Left cardiac atrium (tissue), 4 donors: ENCODE data around the gene B3GNT2. TPM values are rescaled to one million over a fixed set of nuclear protein-coding genes. Genes with fewer than 3 reads are reported as not detected.
"Not testable (repeated sequence)": the region's sequence is repeated elsewhere in the genome, so short reads cannot be mapped to it uniquely, and the experiment has no call there.

ENCODE experiments used
- ATAC-seq, 2 donors: fragments of 200-7000 bp; cut with Tn5 transposase; one replicate each; pipeline ENCODE4 v1.9.1; 2020; ENCODE audit warnings: mild to moderate bottlenecking in 2 of 2, moderate library complexity in 2 of 2
- DNase-seq: peaks from one replicate; pipeline ENCODE4 v3.0.0-alpha.2; 2020
- intact Hi-C, 2 donors: fragments of 100-400 bp; cut with DNase I; formaldehyde crosslinking; loops; one replicate each; pipeline versions ENCODE4 v1.14.1 to v1.15.1; 2022 to 2023
- microRNA-seq, 2 donors: library from miRNA; unstranded; fragments of <30 nt; microRNA quantifications; one replicate each; pipeline ENCODE4 v1.2.0, GENCODE V29; 2020
- total RNA-seq, 2 donors: library from RNA; stranded (reverse); fragmentation: NEBNext Ultra II Directional; extraction: Animal tissue kit (Norgen Biotek cat#: 25700); gene quantifications; one replicate each; pipeline ENCODE4 v1.2.1, GENCODE V29; 2021
- donor health status: DM: no; HTN: yes; CAD: no.
- donor health status: DM: no; HTN: yes; CAD: no; lungs with severe emphysema.
- donor health status: DM: yes; HTN: yes; CAD: no.
- donor health status: Dilated cardiomyopathy.

B3GNT2 gene
- total RNA-seq, 2 donors from 2014 or later = 13.4 to 13.8 TPM

DNA sequence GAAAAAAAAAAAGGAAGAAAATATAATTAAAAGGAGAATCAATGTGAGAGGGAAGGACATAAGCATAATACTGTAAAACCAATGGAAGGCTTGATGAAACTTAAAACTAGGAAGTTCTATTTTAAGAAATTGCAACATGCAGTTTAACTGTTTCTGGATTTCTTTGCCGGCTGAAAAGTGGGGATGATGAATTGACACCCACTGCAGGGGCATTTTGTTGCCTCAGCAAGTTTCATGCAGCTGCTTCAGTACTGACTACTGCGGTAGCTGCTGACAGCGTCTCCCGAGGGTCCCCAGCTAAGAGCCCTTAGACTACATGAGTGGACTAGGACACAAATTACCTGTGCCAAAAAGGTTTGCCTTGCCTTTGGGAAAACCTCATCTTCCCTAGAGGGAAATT lies 69.2 kb downstream of the B3GNT2 start:
- intact Hi-C loops = no loop called here
- ATAC-seq = peak in 1 of 2 donors; percentile 44
- DNase-seq = no peak

- DNase-seq (no peak), ATAC-seq (peak in 1 of 2 donors; percentile 29)
- intact Hi-C loops = no loop called here
These were observed 70.6 kb downstream of the B3GNT2 start for GRCh38 chr2:62266433-62267038.

GRCh38 chr2:62267696-62268095 lies 71.8 kb downstream of the B3GNT2 start:
- ATAC-seq (no peak), DNase-seq (no peak)
- intact Hi-C loops = no loop called here

- DNase-seq, ATAC-seq, intact Hi-C loops: not testable (repeated sequence)
These were observed 72.8 kb downstream of the B3GNT2 start for GRCh38 chr2:62268681-62269188.

DNA sequence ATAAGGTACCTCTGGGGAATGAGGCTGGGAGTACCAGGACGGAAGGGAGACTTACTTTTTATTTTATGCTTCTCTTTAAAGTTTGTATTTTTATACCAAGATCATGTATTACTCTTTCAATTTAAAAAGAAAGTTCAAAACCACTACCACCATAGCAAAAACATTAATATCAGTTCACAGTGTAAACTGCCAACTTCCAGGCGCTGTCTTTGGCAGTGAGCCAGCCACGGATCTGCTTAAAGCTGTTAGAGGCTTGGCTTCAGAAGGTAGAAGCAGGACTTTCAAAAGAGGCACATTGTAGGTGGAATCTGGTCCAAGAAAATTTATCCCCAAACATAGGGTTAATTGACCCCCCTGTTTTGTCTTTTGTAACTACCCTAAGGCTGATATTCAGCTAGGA lies 74.8 kb downstream of the B3GNT2 start:
- intact Hi-C loops = no loop called here
- ATAC-seq (peak in 1 of 2 donors; percentile 22), DNase-seq (peak; percentile 83)

Small RNA genes within 50 kb of the gene (microRNA-seq; reads per million reads assigned to microRNA genes)
- gene MIR5192 = 0 reads per million in 2 donors
